Measurements from ENCODE around the gene CACNA1C. TPM values are rescaled to one million over a fixed set of nuclear protein-coding genes. Genes with fewer than 3 reads are reported as not detected.
A peak's percentile ranks its signal among the peaks of the same experiment; 100 is the strongest.

Gene CACNA1C
- total RNA-seq, 1 donor from 2014 or later, result 102 TPM

- intact Hi-C loops (cut with DNase I), result loop anchor here (1.0 to 10.0 kb wide), 6 partner anchors 31 to 547 kb away; partner anchors contain the start of gene DCP1B
- Histone ChIP-seq H3K27ac (no peak overlapping the region), H3K9me3 (no peaks in the 10 kb centered on the region), H3K4me1 (peaks cover 3 to 11% of the 10 kb centered on the region in 2 donors), H3K4me3 (peak overlapping the region; percentile 42 to 54), H3K27me3 (no peaks in the 10 kb centered on the region), H3K36me3 (no peaks in the 10 kb centered on the region)
- no peak for DNase-seq (ENCODE audit: low spot score in 2 of 2)
- no peak for TF ChIP-seq CTCF (IDR thresholded peaks at IDR 0.05)
Observed at GRCh38 chr12:2035431-2036055, 17.2 kb upstream of the CACNA1C start.

- intact Hi-C loops (cut with DNase I), result loop anchor here (5.0 to 10.0 kb wide), 4 partner anchors 62 to 543 kb away; no protein-coding TSS in a partner anchor
Observed at GRCh38 chr12:2039034-2039433, 13.8 kb upstream of the CACNA1C start.

GRCh38 chr12:2043054-2043453 is 9.7 kb upstream of the CACNA1C start:
- intact Hi-C loops (cut with DNase I), result no loop called here
- DNase-seq (ENCODE audit: low spot score in 2 of 2), result no peak
- Histone ChIP-seq H3K27me3 (no peaks in the 10 kb centered on the region), H3K36me3 (no peaks in the 10 kb centered on the region), H3K4me3 (no peak overlapping the region), H3K9me3 (no peaks in the 10 kb centered on the region), H3K27ac (no peak overlapping the region), H3K4me1 (peaks cover 0 to 3% of the 10 kb centered on the region in 2 donors)
- no peak for TF ChIP-seq CTCF (IDR thresholded peaks at IDR 0.05)

More at GRCh38 chr12:2039034-2039433, 13.8 kb upstream of the CACNA1C start:
- no peaks in the 10 kb centered on the region for H3K9me3 ChIP-seq
- DNase-seq (ENCODE audit: low spot score in 2 of 2), result no peak
- no peak overlapping the region for H3K4me3 ChIP-seq
- no peak overlapping the region for H3K27ac ChIP-seq
- TF ChIP-seq CTCF (IDR thresholded peaks at IDR 0.05), result no peak
- no peaks in the 10 kb centered on the region for H3K27me3 ChIP-seq
- no peaks in the 10 kb centered on the region for H3K36me3 ChIP-seq
- peaks cover 3 to 11% of the 10 kb centered on the region in 2 donors for H3K4me1 ChIP-seq

- no peaks in the 10 kb centered on the region for H3K36me3 ChIP-seq
- no peak for TF ChIP-seq CTCF (IDR thresholded peaks at IDR 0.05)
- H3K9me3 ChIP-seq, result no peaks in the 10 kb centered on the region
- intact Hi-C loops (cut with DNase I), result no loop called here
- no peak overlapping the region for H3K27ac ChIP-seq
- H3K27me3 ChIP-seq, result no peaks in the 10 kb centered on the region
- H3K4me3 ChIP-seq, result no peak overlapping the region
- H3K4me1 ChIP-seq, result no peaks in the 10 kb centered on the region
- DNase-seq (ENCODE audit: low spot score in 2 of 2), result no peak
Observed at GRCh38 chr12:2044165-2044564, 8.6 kb upstream of the CACNA1C start.

GRCh38 chr12:2046957-2047356 is 5.8 kb upstream of the CACNA1C start:
- H3K27ac ChIP-seq, result no peak overlapping the region
- peaks cover 0 to 3% of the 10 kb centered on the region in 2 donors for H3K4me1 ChIP-seq
- no peaks in the 10 kb centered on the region for H3K36me3 ChIP-seq
- no peak for DNase-seq (ENCODE audit: low spot score in 2 of 2)
- intact Hi-C loops (cut with DNase I), result no loop called here
- no peak for TF ChIP-seq CTCF (IDR thresholded peaks at IDR 0.05)
- H3K27me3 ChIP-seq, result no peaks in the 10 kb centered on the region
- H3K9me3 ChIP-seq, result no peaks in the 10 kb centered on the region
- H3K4me3 ChIP-seq, result no peak overlapping the region
